IMR-90 (cell line): Measurements from ENCODE around the gene HLA-C. TPM values are rescaled to one million over a fixed set of nuclear protein-coding genes. Genes with fewer than 3 reads are reported as not detected.

Experiments used
- ATAC-seq: fragments of 200-7000 bp; cut with Tn5 transposase; 2 replicates; pipeline ENCODE4 v1.9.1; 2020; ENCODE audit warnings: low read depth, mild to moderate bottlenecking, moderate library complexity
- BruUV-seq: library from RNA; stranded (reverse); fragments of 400-500 nt; replicated peaks from 2 replicates; lab custom pipeline; 2021; lab: Mats Ljungman, UMichigan
- CTCF ChIA-PET: fragments of 300-600 bp; formaldehyde crosslinking; extraction: SDS; loops from one replicate; lab custom pipeline; 2021; ENCODE audit warnings: antibody characterized with exemption; lab: Yijun Ruan, JAX
- POLR2A ChIA-PET: fragments of 300-600 bp; sonication (Branson Sonifier 250); formaldehyde crosslinking; loops from one replicate; lab custom pipeline; 2022; ENCODE audit warnings: antibody characterized with exemption; ENCODE audit not compliant: unreplicated experiment; lab: Charles Lee
- DNase-seq: peaks from one replicate; pipeline ENCODE4 v3.0.0; 2013
- H2AFZ ChIP-seq: replicated peaks from 2 replicates; pipeline ENCODE3; 2013; ENCODE audit warnings: low read length, mild to moderate bottlenecking; ENCODE audit not compliant: poor library complexity
- H2AK5ac ChIP-seq: 2 replicates; pipeline ENCODE4 v1.6.1; 2013; ENCODE audit warnings: low read depth, low read length, inconsistent platforms
- H2AK9ac ChIP-seq: replicated peaks from 2 replicates; pipeline ENCODE3; 2013; ENCODE audit warnings: mild to moderate bottlenecking, low read depth, low read length, moderate library complexity; ENCODE audit not compliant: poor library complexity
- H2BK120ac ChIP-seq: 2 replicates; pipeline ENCODE4 v1.6.1; 2013; ENCODE audit warnings: low read depth, low read length, inconsistent platforms
- H2BK15ac ChIP-seq: 3 replicates; pipeline ENCODE4 v1.6.1; 2013; ENCODE audit warnings: low read depth, low read length, inconsistent platforms
- H2BK20ac ChIP-seq: 2 replicates; pipeline ENCODE4 v1.6.1; 2013; ENCODE audit warnings: low read depth, mild to moderate bottlenecking, inconsistent platforms, low read length, moderate library complexity
- H2BK5ac ChIP-seq: 2 replicates; pipeline ENCODE4 v1.6.1; 2013; ENCODE audit warnings: mild to moderate bottlenecking, low read depth, low read length, inconsistent platforms; ENCODE audit not compliant: poor library complexity, severe bottlenecking
- H3K14ac ChIP-seq: replicated peaks from 2 replicates; pipeline ENCODE4 v1.6.1; 2013; ENCODE audit warnings: low read depth, low read length, inconsistent platforms
- H3K18ac ChIP-seq: 2 replicates; pipeline ENCODE4 v1.6.1; 2013; ENCODE audit warnings: low read depth, low read length, control low read depth
- H3K23ac ChIP-seq: 2 replicates; pipeline ENCODE4 v1.6.1; 2013; ENCODE audit warnings: low read depth, low read length, inconsistent platforms
- H3K27ac ChIP-seq: 2 replicates; pipeline ENCODE4 v1.5.1; 2013; ENCODE audit warnings: mild to moderate bottlenecking, control low read depth, low read length; ENCODE audit not compliant: insufficient read depth
- H3K27me3 ChIP-seq: 2 replicates; pipeline ENCODE4 v1.6.1; 2013; ENCODE audit warnings: low read length; ENCODE audit not compliant: control insufficient read depth, insufficient read depth
- H3K36me3 ChIP-seq: 2 replicates; pipeline ENCODE4 v1.6.1; 2013; ENCODE audit warnings: low read length, mixed read lengths; ENCODE audit not compliant: control insufficient read depth, insufficient read depth
- H3K4ac ChIP-seq: 2 replicates; pipeline ENCODE4 v1.6.1; 2013; ENCODE audit warnings: low read depth, low read length, inconsistent platforms
- H3K4me1 ChIP-seq: 2 replicates; pipeline ENCODE4 v1.6.1; 2013; ENCODE audit warnings: low read length, mixed read lengths; ENCODE audit not compliant: control insufficient read depth, insufficient read depth
- H3K4me2 ChIP-seq: 2 replicates; pipeline ENCODE4 v1.6.1; 2013; ENCODE audit warnings: low read depth, mild to moderate bottlenecking, control low read depth, low read length, moderate library complexity
- H3K4me3 ChIP-seq: 2 replicates; pipeline ENCODE4 v1.5.1; 2013; ENCODE audit warnings: low read depth, mild to moderate bottlenecking, control low read depth, low read length, moderate library complexity; ENCODE audit not compliant: insufficient read depth
- H3K56ac ChIP-seq: 2 replicates; pipeline ENCODE4 v1.6.1; 2013; ENCODE audit warnings: low read length, inconsistent platforms; ENCODE audit not compliant: insufficient read depth; ENCODE audit errors: extremely low read depth
- H3K79me1 ChIP-seq, 2 experiments: 2 replicates each; pipeline ENCODE4 v1.6.1; 2013; ENCODE audit warnings: low read length in 2 of 2, inconsistent platforms in 1 of 2, low read depth in 1 of 2
- H3K9ac ChIP-seq: 2 replicates; pipeline ENCODE4 v1.6.1; 2013; ENCODE audit warnings: low read depth, low read length, control low read depth
- H3K9me1 ChIP-seq: 2 replicates; pipeline ENCODE4 v1.6.1; 2013; ENCODE audit warnings: low read length, inconsistent platforms; ENCODE audit not compliant: insufficient read depth
- H3K9me3 ChIP-seq: 2 replicates; pipeline ENCODE4 v1.6.1; 2013; ENCODE audit warnings: low read length; ENCODE audit not compliant: control insufficient read depth, insufficient read depth
- H4K20me1 ChIP-seq: 2 replicates; pipeline ENCODE4 v1.6.1; 2013; ENCODE audit warnings: low read length, inconsistent platforms; ENCODE audit not compliant: insufficient read depth
- H4K5ac ChIP-seq: 2 replicates; pipeline ENCODE4 v1.6.1; 2013; ENCODE audit warnings: mild to moderate bottlenecking, low read depth, low read length, control low read depth
- H4K8ac ChIP-seq, 2 experiments: 2 replicates each; pipeline ENCODE4 v1.6.1; 2013; ENCODE audit warnings: low read depth in 2 of 2, low read length in 2 of 2, control low read depth in 1 of 2, inconsistent platforms in 1 of 2
- H4K91ac ChIP-seq: 2 replicates; pipeline ENCODE4 v1.6.1; 2013; ENCODE audit warnings: low read depth, low read length, inconsistent platforms; ENCODE audit not compliant: insufficient read depth
- BHLHE40 ChIP-seq: fragments of 150-350 bp; IDR thresholded peaks from 2 replicates; pipeline ENCODE4 v1.6.1; 2016; ENCODE audit warnings: mild to moderate bottlenecking, low read depth, low read length
- CEBPB ChIP-seq: IDR thresholded peaks from 2 replicates; pipeline ENCODE4 v1.6.1; 2012; ENCODE audit warnings: low read depth, low read length, improper control_type of control experiment
- FOS ChIP-seq: fragments of 150-350 bp; IDR thresholded peaks from 2 replicates; pipeline ENCODE4 v1.6.1; 2016; ENCODE audit warnings: low read depth, low read length
- MAFK ChIP-seq: IDR thresholded peaks from 2 replicates; pipeline ENCODE4 v1.6.1; 2012; ENCODE audit warnings: low read depth, low read length, improper control_type of control experiment
- MAZ ChIP-seq: IDR thresholded peaks from 2 replicates; pipeline ENCODE4 v1.6.1; 2012; ENCODE audit warnings: low read depth, mild to moderate bottlenecking, low read length, improper control_type of control experiment, moderate library complexity, borderline replicate concordance
- NFE2L2 ChIP-seq: fragments of 150-350 bp; IDR thresholded peaks from 2 replicates; pipeline ENCODE4 v1.6.1; 2016; ENCODE audit warnings: low read depth, mild to moderate bottlenecking, low read length
- POLR2A ChIP-seq: IDR thresholded peaks from 2 replicates; pipeline ENCODE4 v1.6.1; 2012; ENCODE audit warnings: mild to moderate bottlenecking, low read depth, low read length
- RAD21 ChIP-seq: IDR thresholded peaks from 2 replicates; pipeline ENCODE4 v1.6.1; 2012; ENCODE audit warnings: low read length, improper control_type of control experiment
- RCOR1 ChIP-seq: IDR thresholded peaks from 2 replicates; pipeline ENCODE4 v1.6.1; 2012; ENCODE audit warnings: mild to moderate bottlenecking, low read length, improper control_type of control experiment; ENCODE audit not compliant: insufficient replicate concordance
- RFX5 ChIP-seq: IDR thresholded peaks from 2 replicates; pipeline ENCODE4 v1.8.0; 2012; ENCODE audit warnings: low read depth, mild to moderate bottlenecking, low read length, moderate library complexity
- SMC3 ChIP-seq: fragments of 150-350 bp; IDR thresholded peaks from 2 replicates; pipeline ENCODE4 v1.6.1; 2016; ENCODE audit warnings: low read depth, mild to moderate bottlenecking, antibody characterized with exemption, low read length, moderate library complexity
- dilution Hi-C: fragments of 300-500 bp; cut with HindIII; formaldehyde crosslinking; loops from one replicate; pipeline ENCODE4 v1.14.3; 2018; ENCODE audit warnings: low sequenced_read_pairs; ENCODE audit not compliant: unreplicated experiment
- in situ Hi-C: fragments of 300-500 bp; cut with MboI; formaldehyde crosslinking; loops from 3 replicates; pipeline ENCODE4 v1.14.3; 2019; ENCODE audit warnings: low sequenced_read_pairs, inconsistent platforms, mixed read lengths
- intact Hi-C: fragments of 100-400 bp; cut with micrococcal nuclease; formaldehyde crosslinking; loops from 2 replicates; pipeline ENCODE4 v1.10.0; 2022
- polyA plus RNA-seq, 3 experiments: library from polyadenylated mRNA; depleted of rRNA; stranded (reverse); fragments of >200 nt; gene quantifications; 2 replicates each; pipeline ENCODE4 v1.2.3, GENCODE V29; 2012; ENCODE audit warnings: low replicate concordance in 1 of 3
- total RNA-seq: library from RNA; depleted of rRNA; stranded (reverse); fragments of >200 nt; gene quantifications from 2 replicates; pipeline ENCODE4 v1.2.3, GENCODE V29; 2012
- TF ChIP-seq, protein P1 (sequence below): fragments of 150-350 bp; IDR thresholded peaks from 2 replicates; pipeline ENCODE4 v1.6.1; 2016; ENCODE audit warnings: low read depth, mild to moderate bottlenecking, low read length, moderate library complexity, borderline replicate concordance
- TF ChIP-seq, protein P2 (sequence below): fragments of 150-350 bp; IDR thresholded peaks from 2 replicates; pipeline ENCODE4 v1.6.1; 2017; ENCODE audit warnings: mild to moderate bottlenecking, antibody characterized with exemption, low read length, low read depth

Gene HLA-C
- total and polyA plus RNA-seq, 2 of the 4 experiments (the other 2 are of a cell fraction): 8.8 to 87.3 TPM

DNA sequence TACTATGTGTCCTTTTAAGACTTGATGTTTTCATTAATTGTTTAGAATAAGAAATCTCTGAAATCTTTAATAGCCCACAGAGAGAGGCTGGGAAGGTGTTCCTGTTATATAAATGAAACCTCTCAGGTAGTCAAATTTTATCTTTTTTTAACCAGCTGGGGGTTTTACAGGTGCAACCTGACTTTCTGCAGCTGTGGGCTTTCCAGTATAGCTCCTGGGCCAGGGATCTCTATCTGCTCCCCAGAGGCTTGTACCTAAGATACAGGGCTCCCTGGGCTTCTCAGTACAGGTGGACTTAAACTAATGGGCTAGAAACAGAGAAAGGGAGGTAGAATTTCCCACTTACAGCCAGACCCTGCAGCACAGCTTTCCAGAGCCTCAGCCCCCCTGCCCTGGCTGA, 49.4 kb downstream of the HLA-C start:
- Histone ChIP-seq H3K4me3 (no peak overlapping the region), H3K4ac (no peak overlapping the region), H4K91ac (no peak overlapping the region), H3K9me1 (no peaks in the 10 kb centered on the region), H4K20me1 (no peaks in the 10 kb centered on the region), H2BK15ac (no peak overlapping the region), H2AFZ (no peak overlapping the region), H2BK5ac (no peak overlapping the region), H3K4me1 (no peaks in the 10 kb centered on the region), H3K27ac (no peak overlapping the region), H3K79me1 (no peaks in the 10 kb centered on the region), H3K9ac (no peak overlapping the region), H2AK5ac (no peak overlapping the region), H2BK120ac (no peak overlapping the region), H3K27me3 (peaks cover 15% of the 10 kb centered on the region), H3K4me2 (no peak overlapping the region), H3K9me3 (no peaks in the 10 kb centered on the region), H4K5ac (no peak overlapping the region), H3K14ac (no peak overlapping the region), H4K8ac (no peak overlapping the region), H2BK20ac (no peak overlapping the region), H3K56ac (no peak overlapping the region), H3K18ac (no peak overlapping the region), H3K36me3 (no peaks in the 10 kb centered on the region), H2AK9ac (no peak overlapping the region), H3K23ac (no peak overlapping the region)
- ChIA-PET POLR2A (no interaction called here), CTCF (no interaction called here)
- dilution Hi-C loops (no loop called here), intact Hi-C loops (no loop called here), in situ Hi-C loops (no loop called here)
- TF ChIP-seq FOS: no peak
- TF ChIP-seq SMC3: no peak
- no peak for TF ChIP-seq RFX5
- TF ChIP-seq CEBPB: no peak
- TF ChIP-seq, protein P1, sequence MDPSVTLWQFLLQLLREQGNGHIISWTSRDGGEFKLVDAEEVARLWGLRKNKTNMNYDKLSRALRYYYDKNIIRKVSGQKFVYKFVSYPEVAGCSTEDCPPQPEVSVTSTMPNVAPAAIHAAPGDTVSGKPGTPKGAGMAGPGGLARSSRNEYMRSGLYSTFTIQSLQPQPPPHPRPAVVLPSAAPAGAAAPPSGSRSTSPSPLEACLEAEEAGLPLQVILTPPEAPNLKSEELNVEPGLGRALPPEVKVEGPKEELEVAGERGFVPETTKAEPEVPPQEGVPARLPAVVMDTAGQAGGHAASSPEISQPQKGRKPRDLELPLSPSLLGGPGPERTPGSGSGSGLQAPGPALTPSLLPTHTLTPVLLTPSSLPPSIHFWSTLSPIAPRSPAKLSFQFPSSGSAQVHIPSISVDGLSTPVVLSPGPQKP: no peak
- TF ChIP-seq MAZ: no peak
- TF ChIP-seq RAD21: no peak
- TF ChIP-seq POLR2A: no peak
- TF ChIP-seq NFE2L2: no peak
- TF ChIP-seq RCOR1: no peak
- no peak for TF ChIP-seq MAFK
- TF ChIP-seq, protein P2, sequence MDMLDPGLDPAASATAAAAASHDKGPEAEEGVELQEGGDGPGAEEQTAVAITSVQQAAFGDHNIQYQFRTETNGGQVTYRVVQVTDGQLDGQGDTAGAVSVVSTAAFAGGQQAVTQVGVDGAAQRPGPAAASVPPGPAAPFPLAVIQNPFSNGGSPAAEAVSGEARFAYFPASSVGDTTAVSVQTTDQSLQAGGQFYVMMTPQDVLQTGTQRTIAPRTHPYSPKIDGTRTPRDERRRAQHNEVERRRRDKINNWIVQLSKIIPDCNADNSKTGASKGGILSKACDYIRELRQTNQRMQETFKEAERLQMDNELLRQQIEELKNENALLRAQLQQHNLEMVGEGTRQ: no peak
- TF ChIP-seq BHLHE40: no peak
- DNase-seq: no peak
- no TSS peak for BruUV-seq
- ATAC-seq: no peak
